ENCODE data around the gene TAX1BP3. TPM values are rescaled to one million over a fixed set of nuclear protein-coding genes. Genes with fewer than 3 reads are reported as not detected.

TAX1BP3 gene
- total RNA-seq, 2 donors from 2014 or later, result 72.9 to 82.7 TPM

- TF ChIP-seq POLR2A (IDR thresholded peaks at IDR 0.05), result no peak
- TF ChIP-seq, protein P1, sequence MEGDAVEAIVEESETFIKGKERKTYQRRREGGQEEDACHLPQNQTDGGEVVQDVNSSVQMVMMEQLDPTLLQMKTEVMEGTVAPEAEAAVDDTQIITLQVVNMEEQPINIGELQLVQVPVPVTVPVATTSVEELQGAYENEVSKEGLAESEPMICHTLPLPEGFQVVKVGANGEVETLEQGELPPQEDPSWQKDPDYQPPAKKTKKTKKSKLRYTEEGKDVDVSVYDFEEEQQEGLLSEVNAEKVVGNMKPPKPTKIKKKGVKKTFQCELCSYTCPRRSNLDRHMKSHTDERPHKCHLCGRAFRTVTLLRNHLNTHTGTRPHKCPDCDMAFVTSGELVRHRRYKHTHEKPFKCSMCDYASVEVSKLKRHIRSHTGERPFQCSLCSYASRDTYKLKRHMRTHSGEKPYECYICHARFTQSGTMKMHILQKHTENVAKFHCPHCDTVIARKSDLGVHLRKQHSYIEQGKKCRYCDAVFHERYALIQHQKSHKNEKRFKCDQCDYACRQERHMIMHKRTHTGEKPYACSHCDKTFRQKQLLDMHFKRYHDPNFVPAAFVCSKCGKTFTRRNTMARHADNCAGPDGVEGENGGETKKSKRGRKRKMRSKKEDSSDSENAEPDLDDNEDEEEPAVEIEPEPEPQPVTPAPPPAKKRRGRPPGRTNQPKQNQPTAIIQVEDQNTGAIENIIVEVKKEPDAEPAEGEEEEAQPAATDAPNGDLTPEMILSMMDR (IDR thresholded peaks at IDR 0.05), result peak; percentile 57 to 86 (median 77)
- peaks cover 0 to 11% of the 10 kb centered on the region in 2 donors for H3K27me3 ChIP-seq
- no peak overlapping the region for H3K27ac ChIP-seq
- H3K36me3 ChIP-seq (replicated peaks in 1 of 2; ENCODE audit: insufficient read depth in 1 of 2, low read depth in 2 of 2), result no peaks in the 10 kb centered on the region
- no peaks in the 10 kb centered on the region for H3K4me1 ChIP-seq
- H3K4me3 ChIP-seq, result no peak overlapping the region
- WGBS, 2 donors, result 24 to 27% methylated on average over 10 of the region's 10 CpGs
- intact Hi-C loops (cut with DNase I), result no loop called here
- DNase-seq, result peak in 1 of 4 donors; percentile 37
- ATAC-seq, result peak; percentile 81
- no peaks in the 10 kb centered on the region for H3K9me3 ChIP-seq
Observed at GRCh38 chr17:3683054-3683511, 14.7 kb upstream of the TAX1BP3 start.

GRCh38 chr17:3682033-3682432 lies 13.7 kb upstream of the TAX1BP3 start:
- 59 to 63% methylated on average over 7 to 12 of the region's 12 CpGs for WGBS, 2 donors
- DNase-seq (no peak), ATAC-seq (no peak)

GRCh38 chr17:3681565-3681964 lies 13.2 kb upstream of the TAX1BP3 start:
- TF ChIP-seq, protein P1 (IDR thresholded peaks at IDR 0.05), result no peak
- TF ChIP-seq POLR2A (IDR thresholded peaks at IDR 0.05), result no peak
- H3K9me3 ChIP-seq, result no peaks in the 10 kb centered on the region
- H3K36me3 ChIP-seq (replicated peaks in 1 of 2; ENCODE audit: insufficient read depth in 1 of 2, low read depth in 2 of 2), result no peaks in the 10 kb centered on the region
- H3K27ac ChIP-seq, result no peak overlapping the region
- DNase-seq, result no peak
- ATAC-seq, result no peak
- intact Hi-C loops (cut with DNase I), result no loop called here
- H3K4me3 ChIP-seq, result no peak overlapping the region
- H3K27me3 ChIP-seq, result peaks cover 0 to 11% of the 10 kb centered on the region in 2 donors
- no peaks in the 10 kb centered on the region for H3K4me1 ChIP-seq
- WGBS, 2 donors, result 38 to 57% methylated on average over 11 to 16 of the region's 20 CpGs

More at GRCh38 chr17:3682033-3682432, 13.7 kb upstream of the TAX1BP3 start:
- Histone ChIP-seq H3K9me3 (no peaks in the 10 kb centered on the region), H3K27me3 (peaks cover 0 to 11% of the 10 kb centered on the region in 2 donors), H3K4me3 (no peak overlapping the region), H3K27ac (no peak overlapping the region), H3K36me3 (replicated peaks in 1 of 2; ENCODE audit: insufficient read depth in 1 of 2, low read depth in 2 of 2) (no peaks in the 10 kb centered on the region), H3K4me1 (no peaks in the 10 kb centered on the region)
- no peak for TF ChIP-seq POLR2A (IDR thresholded peaks at IDR 0.05)
- intact Hi-C loops (cut with DNase I), result no loop called here

- no peak overlapping the region for H3K4me3 ChIP-seq
- H3K36me3 ChIP-seq (replicated peaks in 1 of 2; ENCODE audit: insufficient read depth in 1 of 2, low read depth in 2 of 2), result no peaks in the 10 kb centered on the region
- no peak overlapping the region for H3K27ac ChIP-seq
- H3K27me3 ChIP-seq, result peaks cover 0 to 11% of the 10 kb centered on the region in 2 donors
- no peaks in the 10 kb centered on the region for H3K4me1 ChIP-seq
- TF ChIP-seq, protein P1 (IDR thresholded peaks at IDR 0.05), result no peak
- no peak for TF ChIP-seq POLR2A (IDR thresholded peaks at IDR 0.05)
- DNase-seq (no peak), ATAC-seq (no peak)
- H3K9me3 ChIP-seq, result no peaks in the 10 kb centered on the region
- 67 to 68% methylated on average over 11 of the region's 12 CpGs for WGBS, 2 donors
- intact Hi-C loops (cut with DNase I), result no loop called here
Observed at GRCh38 chr17:3681057-3681456, 12.7 kb upstream of the TAX1BP3 start.

DNA sequence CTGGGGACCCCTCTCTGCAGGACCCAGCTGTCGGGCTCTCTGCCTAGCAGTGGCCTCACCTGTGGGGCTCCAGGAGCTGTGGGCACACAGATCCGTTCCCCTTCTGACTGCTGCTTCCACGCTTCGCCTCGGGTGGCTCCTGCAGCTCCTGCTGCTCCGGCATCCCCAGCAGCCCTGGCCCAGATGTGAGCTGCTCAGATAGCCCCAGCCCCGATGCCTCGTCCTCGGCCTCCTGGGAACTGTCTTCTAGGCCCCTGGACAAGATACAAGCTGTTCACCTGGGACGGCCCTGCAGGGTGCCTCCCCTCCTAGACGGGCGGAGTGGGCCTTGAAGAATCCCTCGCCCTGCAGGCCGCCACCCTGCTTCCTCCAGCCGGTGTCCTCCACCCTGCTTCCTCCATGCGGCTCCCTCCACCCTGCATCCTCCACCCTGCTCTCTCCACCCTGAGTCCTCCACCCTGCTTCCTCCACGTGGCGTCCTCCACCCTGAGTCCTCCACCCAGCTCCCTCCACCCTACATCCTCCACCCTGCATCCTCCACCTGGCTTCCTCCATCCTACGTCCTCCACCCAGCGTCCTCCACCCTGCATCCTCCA lies 11.3 kb upstream of the TAX1BP3 start:
- TF ChIP-seq POLR2A (IDR thresholded peaks at IDR 0.05), result no peak
- TF ChIP-seq, protein P1 (IDR thresholded peaks at IDR 0.05), result no peak
- Histone ChIP-seq H3K4me1 (no peaks in the 10 kb centered on the region), H3K36me3 (replicated peaks in 1 of 2; ENCODE audit: insufficient read depth in 1 of 2, low read depth in 2 of 2) (no peaks in the 10 kb centered on the region), H3K4me3 (no peak overlapping the region), H3K27ac (no peak overlapping the region), H3K27me3 (peaks cover 0 to 5% of the 10 kb centered on the region in 2 donors), H3K9me3 (no peaks in the 10 kb centered on the region)
- WGBS, 2 donors, result 43 to 63% methylated on average over 13 to 17 of the region's 20 CpGs
- DNase-seq, result no peak
- intact Hi-C loops (cut with DNase I), result no loop called here
- ATAC-seq, result no peak

Measured in body of pancreas (tissue), 4 donors.